GM12872 (cell line): Measurements from ENCODE around the gene RELN.

Source experiments
- CTCF ChIP-seq: IDR thresholded peaks from 3 replicates; pipeline ENCODE4 v1.5.1; 2011; ENCODE audit warnings: low read depth, mild to moderate bottlenecking, low read length, moderate library complexity; ENCODE audit not compliant: insufficient read depth

The RELN gene

GRCh38 chr7:103425177-103425576 is 564.3 kb downstream of the RELN start:
- no peak for TF ChIP-seq CTCF

DNA sequence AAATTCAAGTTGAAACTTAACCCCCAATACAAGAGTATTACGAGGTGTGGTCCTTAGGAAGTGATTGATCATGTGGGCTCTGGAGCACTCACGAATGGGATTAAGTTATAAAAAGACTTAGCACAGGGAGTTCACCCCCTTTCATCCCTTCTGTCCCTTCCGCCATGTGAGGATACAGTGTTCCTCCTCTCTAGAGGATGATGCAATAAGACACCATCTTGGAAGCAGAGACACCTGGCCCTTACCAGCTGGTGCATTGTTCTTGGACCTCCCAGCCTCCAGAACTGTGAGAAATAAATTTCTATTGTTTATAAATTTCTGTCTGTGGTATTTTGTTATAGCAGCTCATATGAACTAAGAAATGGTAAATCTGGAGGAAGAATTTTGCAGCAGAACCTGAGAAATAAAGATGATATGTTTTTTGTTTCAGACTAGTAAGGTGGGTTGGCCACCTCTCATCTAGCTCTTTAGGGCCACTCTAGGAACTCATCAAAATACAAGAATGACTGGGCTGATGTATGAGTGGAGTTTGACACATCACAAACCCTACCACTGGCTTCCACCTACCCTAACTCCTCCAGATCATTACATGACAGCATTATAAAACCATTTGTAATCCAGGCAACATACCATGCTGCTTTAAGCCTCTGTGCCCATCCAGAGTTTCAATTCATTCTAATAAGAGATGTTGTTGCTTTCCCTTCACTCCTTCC is 565.8 kb downstream of the RELN start:
- no peak for TF ChIP-seq CTCF
